ENCODE results near the gene DLX5.
"Not testable (repeated sequence)": the region's sequence is repeated elsewhere in the genome, so short reads cannot be mapped to it uniquely, and the experiment has no call there.

DLX5 gene

GRCh38 chr7:97024209-97025129 is at the start of gene DLX5:
DLX5 (minus strand) TSS chr7:97024831; CDS start chr7:97024623, 208 bp downstream.
- in situ Hi-C loops (cut with MboI; ENCODE audit: low sequenced_read_pairs): loop anchor here (10.0 to 25.0 kb wide), 4 partner anchors 312 to 1110 kb away; partner anchors contain the start of gene SEM1
- peak; percentile 83 to 90 for DNase-seq (ENCODE audit: low spot score in 2 of 2)
- Histone ChIP-seq H3K4me1 (peaks cover 29% of the 10 kb centered on the region), H3K36me3 (replicated peaks) (peaks cover 24% of the 10 kb centered on the region), H3K4me3 (peak within 1 kb of the TSS; percentile 59), H3K9me3 (no peaks in the 10 kb centered on the region), H3K27me3 (ENCODE audit: low read depth) (no peaks in the 10 kb centered on the region)

- in situ Hi-C loops (cut with MboI; ENCODE audit: low sequenced_read_pairs); H3K27me3 ChIP-seq (ENCODE audit: low read depth); H3K4me1 ChIP-seq; H3K4me3 ChIP-seq; H3K9me3 ChIP-seq; DNase-seq (ENCODE audit: low spot score in 2 of 2); H3K36me3 ChIP-seq (replicated peaks): not testable (repeated sequence)
Observed at GRCh38 chr7:97072025-97072424, 47.4 kb upstream of the DLX5 start.

- peak; percentile 65 to 66 for DNase-seq (ENCODE audit: low spot score in 2 of 2)
- H3K36me3 ChIP-seq (replicated peaks): no peaks in the 10 kb centered on the region
- H3K9me3 ChIP-seq: no peaks in the 10 kb centered on the region
- no peaks in the 10 kb centered on the region; the same call in 1 of the 2 replicates for H3K27me3 ChIP-seq (ENCODE audit: low read depth)
- H3K4me3 ChIP-seq: no peak overlapping the region
- in situ Hi-C loops (cut with MboI; ENCODE audit: low sequenced_read_pairs): no loop called here
- no peaks in the 10 kb centered on the region for H3K4me1 ChIP-seq
Observed at GRCh38 chr7:97064972-97065587, 40.4 kb upstream of the DLX5 start.

- Histone ChIP-seq H3K4me1 (no peaks in the 10 kb centered on the region), H3K9me3 (no peaks in the 10 kb centered on the region), H3K36me3 (replicated peaks) (no peaks in the 10 kb centered on the region), H3K27me3 (ENCODE audit: low read depth) (no peaks in the 10 kb centered on the region; the same call in 1 of the 2 replicates), H3K4me3 (no peak overlapping the region)
- DNase-seq (ENCODE audit: low spot score in 2 of 2): no peak
- in situ Hi-C loops (cut with MboI; ENCODE audit: low sequenced_read_pairs): no loop called here
Observed at GRCh38 chr7:97064020-97064419, 39.4 kb upstream of the DLX5 start.

GRCh38 chr7:97043281-97043680 is 18.6 kb upstream of the DLX5 start:
- H3K4me3 ChIP-seq: no peak overlapping the region
- H3K36me3 ChIP-seq (replicated peaks): no peaks in the 10 kb centered on the region
- H3K9me3 ChIP-seq: peaks cover 4% of the 10 kb centered on the region; the same call in 1 of the 2 replicates
- in situ Hi-C loops (cut with MboI; ENCODE audit: low sequenced_read_pairs): no loop called here
- no peak for DNase-seq (ENCODE audit: low spot score in 2 of 2)
- H3K4me1 ChIP-seq: no peaks in the 10 kb centered on the region
- peaks cover 19% of the 10 kb centered on the region for H3K27me3 ChIP-seq (ENCODE audit: low read depth)

- Histone ChIP-seq H3K27me3 (ENCODE audit: low read depth) (peaks cover 19% of the 10 kb centered on the region), H3K36me3 (replicated peaks) (no peaks in the 10 kb centered on the region), H3K4me3 (no peak overlapping the region), H3K9me3 (no peaks in the 10 kb centered on the region), H3K4me1 (no peaks in the 10 kb centered on the region)
- in situ Hi-C loops (cut with MboI; ENCODE audit: low sequenced_read_pairs): no loop called here
- no peak for DNase-seq (ENCODE audit: low spot score in 2 of 2)
Observed at GRCh38 chr7:97039374-97040065, 14.9 kb upstream of the DLX5 start.

- H3K9me3 ChIP-seq; H3K27me3 ChIP-seq (ENCODE audit: low read depth); H3K36me3 ChIP-seq (replicated peaks); DNase-seq (ENCODE audit: low spot score in 2 of 2); H3K4me1 ChIP-seq; in situ Hi-C loops (cut with MboI; ENCODE audit: low sequenced_read_pairs); H3K4me3 ChIP-seq: not testable (repeated sequence)
Observed at GRCh38 chr7:97034213-97034852, 9.7 kb upstream of the DLX5 start.

- in situ Hi-C loops (cut with MboI; ENCODE audit: low sequenced_read_pairs): loop anchor here (10.0 kb wide), 3 partner anchors 613 to 1113 kb away; no protein-coding TSS in a partner anchor
- H3K4me3 ChIP-seq: 0 out of 2 replicates have a peak overlapping the region, but pooled peaks have one; percentile 8
- no peaks in the 10 kb centered on the region; the same call in 1 of the 2 replicates for H3K36me3 ChIP-seq (replicated peaks)
- H3K4me1 ChIP-seq: peaks cover 9% of the 10 kb centered on the region
- DNase-seq (ENCODE audit: low spot score in 2 of 2): peak; percentile 85
- no peaks in the 10 kb centered on the region for H3K9me3 ChIP-seq
- no peaks in the 10 kb centered on the region for H3K27me3 ChIP-seq (ENCODE audit: low read depth)
Observed at GRCh38 chr7:97027427-97028234, 3.0 kb upstream of the DLX5 start.

GRCh38 chr7:97026715-97027426 is 2.2 kb upstream of the DLX5 start:
- Histone ChIP-seq H3K27me3 (ENCODE audit: low read depth) (no peaks in the 10 kb centered on the region), H3K9me3 (no peaks in the 10 kb centered on the region), H3K4me3 (no peak overlapping the region), H3K36me3 (replicated peaks) (peaks cover 6% of the 10 kb centered on the region), H3K4me1 (peaks cover 10% of the 10 kb centered on the region)
- no peak for DNase-seq (ENCODE audit: low spot score in 2 of 2)
- in situ Hi-C loops (cut with MboI; ENCODE audit: low sequenced_read_pairs): loop anchor here (10.0 kb wide), 3 partner anchors 612 to 1112 kb away; no protein-coding TSS in a partner anchor

GRCh38 chr7:97025983-97026714 is 1.5 kb upstream of the DLX5 start:
- Histone ChIP-seq H3K4me1 (peaks cover 16% of the 10 kb centered on the region), H3K36me3 (replicated peaks) (peaks cover 13% of the 10 kb centered on the region), H3K9me3 (no peaks in the 10 kb centered on the region), H3K27me3 (ENCODE audit: low read depth) (no peaks in the 10 kb centered on the region), H3K4me3 (no peak overlapping the region)
- in situ Hi-C loops (cut with MboI; ENCODE audit: low sequenced_read_pairs): loop anchor here (10.0 kb wide), 3 partner anchors 611 to 1111 kb away; no protein-coding TSS in a partner anchor
- no peak for DNase-seq (ENCODE audit: low spot score in 2 of 2)

GRCh38 chr7:97025130-97025499 is 484 bp upstream of the DLX5 start:
- Histone ChIP-seq H3K27me3 (ENCODE audit: low read depth) (no peaks in the 10 kb centered on the region), H3K4me1 (peaks cover 24% of the 10 kb centered on the region), H3K4me3 (peak overlapping the region; percentile 59), H3K9me3 (no peaks in the 10 kb centered on the region), H3K36me3 (replicated peaks) (peaks cover 23% of the 10 kb centered on the region)
- in situ Hi-C loops (cut with MboI; ENCODE audit: low sequenced_read_pairs): loop anchor here (10.0 kb wide), 3 partner anchors 610 to 1110 kb away; no protein-coding TSS in a partner anchor
- DNase-seq (ENCODE audit: low spot score in 2 of 2): peak; percentile 19 to 24

Measured in HAP-1 (cell line).